K562 (cell line): ENCODE data around the gene WDR90. TPM values are rescaled to one million over a fixed set of nuclear protein-coding genes. Genes with fewer than 3 reads are reported as not detected.

Experiments used
- EGR1 ChIP-seq: fragments of 450-650 bp; conservative IDR thresholded peaks from 2 replicates; pipeline ENCODE4 v1.6.1; 2017; ENCODE audit warnings: mild to moderate bottlenecking
- FOXO4 ChIP-seq: fragments of 450-650 bp; formaldehyde crosslinking; IDR thresholded peaks from 2 replicates; pipeline ENCODE4 v1.4.0; 2020; ENCODE audit warnings: mild to moderate bottlenecking, moderate library complexity
- FUS ChIP-seq: fragments of 200-400 bp; formaldehyde crosslinking; optimal IDR thresholded peaks from 2 replicates; pipeline ENCODE3; 2017; ENCODE audit warnings: low read depth, low read length
- MAFK ChIP-seq: IDR thresholded peaks from 2 replicates; pipeline ENCODE4 v1.6.1; 2011; ENCODE audit warnings: low read length, improper control_type of control experiment
- MIER1 ChIP-seq: fragments of 450-650 bp; IDR thresholded peaks from 2 replicates; pipeline ENCODE4 v1.6.1; 2016; ENCODE audit warnings: antibody characterized with exemption, mild to moderate bottlenecking, low read depth
- MITF ChIP-seq: IDR thresholded peaks from 2 replicates; pipeline ENCODE4 v1.6.1; 2014; ENCODE audit warnings: antibody characterized with exemption
- PYGO2 ChIP-seq: fragments of 450-650 bp; IDR thresholded peaks from 2 replicates; pipeline ENCODE4 v1.6.1; 2016; ENCODE audit warnings: mild to moderate bottlenecking, missing genetic modification characterization, moderate library complexity, missing compliant biosample characterization
- SLC30A9 ChIP-seq: fragments of 250-450 bp; sonication (Bioruptor Pico); IDR thresholded peaks from 2 replicates; pipeline ENCODE4 v1.8.0; 2022; ENCODE audit warnings: mild to moderate bottlenecking, moderate library complexity
- SREBF2 ChIP-seq: sonication (generic); formaldehyde crosslinking; IDR thresholded peaks from 2 replicates; pipeline ENCODE4 v1.4.0; 2020; ENCODE audit warnings: mild to moderate bottlenecking, missing genetic modification reagents
- TSHZ1 ChIP-seq: fragments of 250-450 bp; sonication (Bioruptor Pico); IDR thresholded peaks from 2 replicates; pipeline ENCODE4 v1.4.0; 2020; ENCODE audit warnings: mild to moderate bottlenecking, moderate library complexity
- ZFX ChIP-seq: sonication (generic); formaldehyde crosslinking; IDR thresholded peaks from 2 replicates; pipeline ENCODE4 v1.8.0; 2022; ENCODE audit warnings: mild to moderate bottlenecking, missing genetic modification reagents, moderate library complexity
- ZMIZ1 ChIP-seq, 2 experiments: fragments of 150-350 bp in 1 of 2; IDR thresholded peaks; 2 replicates each; pipeline ENCODE4 v1.6.1; 2012 to 2016; ENCODE audit warnings: low read depth in 2 of 2, low read length in 2 of 2, mild to moderate bottlenecking in 1 of 2, moderate library complexity in 1 of 2
- ZNF511 ChIP-seq: sonication (generic); formaldehyde crosslinking; IDR thresholded peaks from 2 replicates; pipeline ENCODE4 v1.8.0; 2022; ENCODE audit warnings: mild to moderate bottlenecking, missing genetic modification reagents
- ZNF740 ChIP-seq, 3 experiments: fragments of 200-800 bp in 1 of 3; sonication (Bioruptor generic) in 1 of 3; sonication (generic) in 1 of 3; formaldehyde crosslinking in 1 of 3; IDR thresholded peaks; 2 replicates each; pipeline versions ENCODE4 v1.6.1 to v1.8.0; 2016 to 2022; ENCODE audit warnings: mild to moderate bottlenecking in 2 of 3, missing compliant biosample characterization in 2 of 3, missing genetic modification characterization in 2 of 3, missing genetic modification reagents in 1 of 3
- polyA plus RNA-seq, 8 experiments: library from polyadenylated mRNA; depleted of rRNA in 4 of 8; stranded (reverse) in 5 of 8; unstranded in 3 of 8; fragments of >200 nt; fragmentation: Nextera tagmentation in 2 of 8; fragmentation: Illumina TruSeq in 1 of 8; extraction: Ambion mirVana in 2 of 8; extraction: Trizol in 1 of 8; gene quantifications; 2 replicates each; pipeline versions ENCODE4 v1.2.1 to v1.2.3, GENCODE V29; 2011 to 2014; ENCODE audit warnings: inconsistent platforms in 1 of 8, missing spikeins in 1 of 8
- total RNA-seq, 7 experiments: library from RNA; depleted of rRNA in 6 of 7; stranded (reverse); fragments of >200 nt in 6 of 7; fragmentation: Illumina TruSeq in 2 of 7; extraction: Trizol in 2 of 7; gene quantifications; 2 replicates each; pipeline versions ENCODE4 v1.2.1 to v1.2.3, GENCODE V29; 2011 to 2021; ENCODE audit warnings: low replicate concordance in 1 of 7

Gene WDR90
- total and polyA plus RNA-seq, 9 of the 15 experiments (the other 6 are each of a cell fraction or from before 2014, with no cell fraction given), result 0.44 to 12.6 (median 3.3) TPM

- TF ChIP-seq ZNF511 (peak; percentile 83), MIER1 (peak; percentile 80; the same call in 1 of the 2 replicates), FUS (peak; percentile 40), FOXO4 (CRISPR knock-in tag) (no peak), TSHZ1 (no peak), SLC30A9 (CRISPR knock-in tag) (no peak), ZMIZ1 (IDR thresholded peaks at IDR 0.05; ENCODE audit: low read depth in 2 of 2, low read length in 2 of 2) (no peak), EGR1 (peak; percentile 20; the same call in 1 of the 2 replicates), PYGO2 (no peak), MAFK (no peak), ZNF740 (CRISPR knock-in tag; IDR thresholded peaks at IDR 0.05) (no peak), ZNF740 (tag; IDR thresholded peaks at IDR 0.05) (no peak), ZFX (CRISPR knock-in tag) (peak; percentile 24; the same call in 1 of the 2 replicates), MITF (no peak), SREBF2 (CRISPR knock-in tag) (no peak)
These were observed 51.8 kb downstream of the WDR90 start (continued) for GRCh38 chr16:700684-701584.
